ACHN (cell line): ENCODE results near the gene HES4.

Experiments used
- DNase-seq: peaks from one replicate; pipeline ENCODE4 v3.0.0-alpha.2; 2015
- in situ Hi-C: cut with HindIII; loops from 2 replicates; pipeline ENCODE4 v1.10.0; 2017; ENCODE audit warnings: low sequenced_read_pairs, low pct_ligation_motif_present, low pct_unique_long_range_greater_than_20kb

HES4 gene

GRCh38 chr1:974687-975328, 25.1 kb downstream of the HES4 start:
- in situ Hi-C loops: no loop called here

GRCh38 chr1:974293-974640, 25.6 kb downstream of the HES4 start:
- in situ Hi-C loops: no loop called here

More at GRCh38 chr1:974687-975328, 25.1 kb downstream of the HES4 start:
- no peak for DNase-seq

GRCh38 chr1:973459-974292, 26.2 kb downstream of the HES4 start:
- DNase-seq: no peak

More at GRCh38 chr1:974293-974640, 25.6 kb downstream of the HES4 start:
- no peak for DNase-seq

DNA sequence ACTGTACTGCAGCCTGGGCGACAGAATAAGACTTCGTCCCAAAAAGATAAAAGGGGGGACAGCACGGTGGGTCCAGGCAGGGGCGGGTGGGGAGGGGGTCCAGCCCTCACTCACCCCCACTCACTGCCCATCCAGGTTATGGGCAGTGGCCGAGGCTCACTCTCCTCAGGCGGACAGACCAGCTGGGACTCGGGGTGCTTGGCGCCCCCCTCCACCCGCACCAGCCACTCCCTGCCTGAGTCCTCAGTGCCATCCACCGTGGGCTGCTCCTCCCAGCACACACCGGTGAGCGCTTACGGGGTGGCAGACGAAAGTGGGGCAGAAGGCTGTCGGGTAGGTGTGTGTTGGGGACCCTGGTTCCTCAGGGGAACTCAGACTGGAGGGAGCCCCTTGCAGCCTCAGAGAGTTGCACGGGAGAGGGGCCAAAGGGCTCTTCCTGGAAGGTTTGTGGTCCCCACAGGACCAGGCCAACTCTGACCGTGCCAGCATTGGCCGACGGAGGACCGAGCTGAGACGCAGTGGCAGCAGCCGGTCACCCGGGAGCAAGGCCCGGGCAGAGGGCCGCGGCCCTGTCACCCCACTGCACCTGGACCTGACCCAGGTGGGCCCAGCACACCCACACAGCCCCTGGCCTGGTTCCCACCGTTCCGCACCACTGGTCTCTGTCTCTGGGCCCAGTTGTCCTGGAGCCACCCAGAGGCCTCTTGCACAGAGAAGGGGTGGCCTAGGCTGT, 27.0 kb downstream of the HES4 start:
- in situ Hi-C loops: no loop called here
- DNase-seq: no peak

More at GRCh38 chr1:973459-974292, 26.2 kb downstream of the HES4 start:
- in situ Hi-C loops: no loop called here

GRCh38 chr1:971751-972506, 28.0 kb downstream of the HES4 start:
- in situ Hi-C loops: no loop called here
- no peak for DNase-seq

- no peak for DNase-seq
- in situ Hi-C loops: no loop called here
Observed at GRCh38 chr1:970973-971730, 28.7 kb downstream of the HES4 start.

DNA sequence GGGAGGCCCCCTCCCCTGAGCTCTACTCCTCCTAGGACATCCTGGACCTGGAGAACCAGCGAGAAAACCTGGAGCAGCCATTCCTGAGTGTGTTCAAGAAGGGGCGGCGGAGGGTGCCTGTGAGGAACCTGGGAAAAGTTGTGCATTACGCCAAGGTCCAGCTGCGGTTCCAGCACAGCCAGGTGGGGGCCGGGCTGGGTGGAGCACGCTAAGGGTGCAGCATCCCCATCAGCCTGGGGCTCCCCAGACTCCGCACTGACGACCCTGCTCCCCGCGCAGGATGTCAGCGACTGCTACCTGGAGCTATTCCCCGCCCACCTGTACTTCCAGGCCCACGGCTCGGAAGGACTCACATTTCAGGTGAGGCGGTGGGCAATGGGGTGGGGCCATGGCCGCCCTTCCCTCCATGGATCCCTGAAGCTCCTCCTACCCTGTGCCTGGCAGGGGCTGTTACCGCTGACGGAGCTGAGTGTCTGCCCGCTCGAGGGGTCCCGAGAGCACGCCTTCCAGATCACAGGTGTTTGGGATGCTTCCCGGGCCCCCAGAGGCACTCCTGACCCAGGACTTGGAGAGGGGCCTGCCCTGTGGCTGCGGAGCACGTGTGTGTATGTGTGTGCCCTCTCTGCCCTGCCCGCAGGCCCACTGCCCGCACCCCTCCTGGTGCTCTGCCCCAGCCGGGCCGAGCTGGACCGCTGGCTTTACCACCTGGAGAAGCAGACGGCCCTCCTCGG, 29.5 kb downstream of the HES4 start:
- DNase-seq: no peak
- in situ Hi-C loops: no loop called here

DNA sequence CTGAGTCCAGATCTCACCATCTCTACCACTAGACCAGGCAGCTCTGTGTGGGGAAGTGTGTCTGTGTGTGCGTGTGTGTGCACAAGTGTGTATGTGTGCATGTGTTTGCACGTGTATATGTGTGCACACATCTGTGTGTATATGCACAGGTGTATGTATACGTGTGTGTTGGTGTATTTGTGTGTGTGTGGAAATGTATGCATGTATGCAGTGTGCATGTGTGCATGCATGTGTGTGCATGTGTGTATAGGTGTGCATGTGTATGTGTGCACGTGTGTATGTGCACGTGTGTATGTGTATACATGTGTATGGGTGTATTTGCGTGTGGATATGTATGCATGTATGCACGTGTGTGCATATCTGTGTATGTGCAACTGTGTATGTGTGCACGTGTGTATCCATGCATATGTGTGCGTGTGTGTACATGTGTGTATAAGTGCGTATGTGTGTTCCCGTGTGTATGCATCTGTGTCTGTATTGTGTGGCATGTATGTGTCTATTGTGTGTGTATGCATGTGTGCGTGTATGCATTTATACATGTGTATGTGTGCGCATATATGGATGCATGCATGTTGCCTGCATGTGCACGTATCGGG, 30.5 kb downstream of the HES4 start:
- in situ Hi-C loops: no loop called here
- DNase-seq: no peak

DNA sequence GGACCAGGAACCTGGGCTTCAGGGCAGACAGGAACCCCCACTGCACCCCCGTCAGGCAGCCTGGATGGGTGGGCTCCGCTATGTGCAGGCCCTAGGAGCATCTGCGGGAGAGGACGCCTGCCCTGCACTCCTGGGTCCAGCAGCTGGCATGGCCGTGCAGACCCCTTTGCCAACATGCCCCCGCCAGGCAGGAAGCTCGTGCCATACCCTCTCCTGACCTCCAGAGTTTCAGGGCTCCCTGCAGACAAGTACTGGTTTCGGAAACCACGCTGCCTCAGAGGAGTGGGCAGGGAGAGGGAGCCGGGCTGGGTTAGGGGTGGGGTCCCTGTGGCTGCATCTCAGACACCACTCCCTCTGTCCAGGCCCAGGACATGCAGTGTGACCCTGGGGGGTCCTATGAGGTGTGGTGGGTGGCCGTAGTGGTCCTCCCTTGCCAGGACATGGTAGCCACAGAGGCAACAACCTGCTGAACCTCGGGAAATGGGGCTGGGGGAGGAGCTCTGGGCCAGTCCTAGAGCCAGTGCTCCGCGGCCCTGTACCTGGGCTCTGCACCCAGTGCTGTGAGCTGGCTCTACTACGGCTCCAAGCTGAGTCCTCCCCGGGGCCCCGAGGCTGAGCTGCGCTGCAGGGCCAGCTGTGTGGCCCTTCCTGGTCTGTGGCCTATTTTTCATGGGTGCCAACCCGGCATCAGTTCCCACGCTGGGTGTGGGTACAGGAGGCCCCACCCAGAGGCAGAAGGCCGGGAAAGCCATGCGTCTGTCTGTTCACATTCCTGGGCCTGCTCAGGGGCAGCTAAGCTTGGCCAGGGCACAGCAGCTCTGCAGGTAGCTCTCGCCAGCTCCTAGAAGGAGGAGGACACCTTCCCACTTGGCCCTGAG, 32.2 kb downstream of the HES4 start:
- DNase-seq: no peak
- in situ Hi-C loops: no loop called here

GRCh38 chr1:966704-967300, 33.1 kb downstream of the HES4 start:
- peak; percentile 77 for DNase-seq
- in situ Hi-C loops: no loop called here

DNA sequence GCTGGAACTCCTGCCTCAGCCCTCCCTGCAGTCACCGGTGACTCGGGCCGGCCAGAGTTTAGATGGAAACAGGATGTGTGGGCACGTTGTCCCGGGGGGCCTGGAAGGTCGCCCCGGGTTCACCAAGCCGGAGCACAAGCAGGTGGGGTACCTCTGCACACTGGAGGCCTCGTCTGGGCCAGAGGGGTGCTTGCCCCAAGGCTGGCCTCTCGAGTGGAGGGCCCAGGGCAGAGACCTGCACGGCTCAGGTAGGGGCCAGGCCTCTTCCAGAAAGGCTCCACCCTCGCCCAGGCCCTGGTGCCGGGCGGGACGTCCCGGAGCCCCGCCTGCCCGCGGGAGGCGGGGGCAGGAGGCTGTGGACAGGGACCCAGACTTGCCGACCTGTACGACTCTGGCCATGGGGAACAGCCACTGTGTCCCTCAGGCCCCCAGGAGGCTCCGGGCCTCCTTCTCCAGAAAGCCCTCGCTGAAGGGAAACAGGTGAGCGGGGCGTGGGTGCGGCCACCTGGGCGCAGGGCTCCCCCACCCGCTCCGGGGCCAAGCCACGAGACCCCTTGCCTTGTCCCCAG, 33.7 kb downstream of the HES4 start, which contains the start of gene PLEKHN1:
Gene PLEKHN1, plus strand, starts transcription at position 348 of the 569 bp plus-strand sequence. Its CDS starts 50 bp downstream, at position 398.
- in situ Hi-C loops: no loop called here
- DNase-seq: peak; percentile 75

DNA sequence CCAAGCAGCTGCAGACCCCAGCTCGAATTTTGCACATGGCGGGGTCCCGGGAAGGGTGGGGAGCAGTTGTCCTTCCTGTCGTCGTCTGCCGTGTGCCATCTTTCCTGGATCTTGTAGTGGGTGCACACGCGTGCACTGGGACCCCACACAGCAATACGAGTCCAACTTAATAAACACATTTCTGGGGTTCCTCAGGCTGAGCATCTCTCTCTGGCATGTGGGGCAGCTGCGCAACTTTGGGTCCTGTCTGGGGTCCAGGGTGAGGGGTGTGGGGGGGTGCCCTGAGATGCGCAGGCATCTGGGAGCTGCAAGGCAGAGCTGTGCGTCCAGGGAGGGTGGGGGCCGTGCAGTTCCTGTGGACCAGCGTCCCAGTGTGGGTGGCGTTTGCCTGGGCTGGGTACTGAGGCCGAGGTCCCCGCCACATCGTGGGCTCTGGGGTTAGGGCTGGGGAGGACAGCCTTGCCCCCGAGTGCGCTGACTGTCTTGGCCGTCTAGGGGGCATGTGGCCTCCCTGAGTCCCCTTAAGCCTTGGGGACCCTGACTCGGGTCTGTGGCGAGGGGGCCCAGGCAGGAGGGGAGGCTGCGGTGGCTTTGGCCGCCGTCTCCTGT, 34.3 kb downstream of the HES4 start:
- no peak for DNase-seq
- in situ Hi-C loops: no loop called here

- no peak for DNase-seq
- in situ Hi-C loops: no loop called here
Observed at GRCh38 chr1:964691-965525, 35.0 kb downstream of the HES4 start.

- in situ Hi-C loops: no loop called here
- no peak for DNase-seq
Observed at GRCh38 chr1:963746-964525, 36.0 kb downstream of the HES4 start.
